GM21786 (cell line): ENCODE results near the gene USF2.
"Not testable (repeated sequence)": the region's sequence is repeated elsewhere in the genome, so short reads cannot be mapped to it uniquely, and the experiment has no call there.

Experiments used
- ATAC-seq: cut with Tn5 transposase; IDR thresholded peaks from one replicate; pipeline ENCODE4 v1.9.1; 2021; ENCODE audit not compliant: unreplicated experiment

The USF2 gene, protein sequence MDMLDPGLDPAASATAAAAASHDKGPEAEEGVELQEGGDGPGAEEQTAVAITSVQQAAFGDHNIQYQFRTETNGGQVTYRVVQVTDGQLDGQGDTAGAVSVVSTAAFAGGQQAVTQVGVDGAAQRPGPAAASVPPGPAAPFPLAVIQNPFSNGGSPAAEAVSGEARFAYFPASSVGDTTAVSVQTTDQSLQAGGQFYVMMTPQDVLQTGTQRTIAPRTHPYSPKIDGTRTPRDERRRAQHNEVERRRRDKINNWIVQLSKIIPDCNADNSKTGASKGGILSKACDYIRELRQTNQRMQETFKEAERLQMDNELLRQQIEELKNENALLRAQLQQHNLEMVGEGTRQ

DNA sequence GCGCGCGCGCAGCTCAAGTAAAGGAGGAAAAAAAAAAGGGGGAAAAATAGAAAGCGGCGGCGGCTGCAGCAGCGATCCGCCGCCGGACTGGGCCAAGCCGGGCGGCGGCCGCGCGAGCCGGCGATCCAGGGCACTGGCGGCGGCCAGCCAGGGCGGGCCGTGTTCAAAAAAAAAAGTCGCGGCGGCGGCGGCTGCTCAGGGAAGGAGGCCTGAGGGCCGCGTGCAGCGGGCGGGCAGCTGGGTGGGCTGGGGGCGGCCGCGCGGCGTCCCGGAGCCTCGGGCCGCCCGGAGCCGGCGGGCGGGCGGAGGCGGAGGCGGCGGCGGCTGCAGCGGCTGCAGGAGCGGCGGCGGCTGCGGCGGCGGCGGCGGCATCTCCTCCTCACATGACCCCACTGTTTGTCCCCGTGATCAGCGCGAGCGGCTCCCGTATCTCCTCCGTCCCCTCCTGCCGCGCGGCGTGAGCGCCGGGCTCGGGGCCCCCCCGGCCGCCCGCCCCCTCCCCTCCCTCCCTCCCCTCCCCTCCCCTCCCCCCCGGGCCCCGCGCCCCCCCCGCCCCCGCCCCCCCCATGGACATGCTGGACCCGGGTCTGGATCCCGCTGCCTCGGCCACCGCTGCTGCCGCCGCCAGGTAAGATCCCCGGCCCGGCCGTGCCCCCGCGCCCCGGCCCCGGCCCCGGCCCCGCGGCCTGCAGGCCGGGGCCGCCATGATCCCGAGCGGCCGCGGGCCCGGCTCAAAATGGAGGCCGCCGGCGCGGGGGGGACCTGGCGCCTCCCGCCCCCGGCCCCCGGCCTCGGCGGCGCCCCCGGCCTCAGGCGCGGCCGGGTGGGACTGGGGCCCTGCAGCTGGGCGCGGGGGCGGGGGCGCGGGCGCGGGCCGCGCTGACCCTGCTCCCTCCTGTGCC, at the start of gene USF2:
Gene USF2, plus strand, starts transcription at position 427 of the 902 bp plus-strand sequence. Its CDS starts 140 bp downstream, at position 567.
- ATAC-seq, result peak; percentile 16

DNA sequence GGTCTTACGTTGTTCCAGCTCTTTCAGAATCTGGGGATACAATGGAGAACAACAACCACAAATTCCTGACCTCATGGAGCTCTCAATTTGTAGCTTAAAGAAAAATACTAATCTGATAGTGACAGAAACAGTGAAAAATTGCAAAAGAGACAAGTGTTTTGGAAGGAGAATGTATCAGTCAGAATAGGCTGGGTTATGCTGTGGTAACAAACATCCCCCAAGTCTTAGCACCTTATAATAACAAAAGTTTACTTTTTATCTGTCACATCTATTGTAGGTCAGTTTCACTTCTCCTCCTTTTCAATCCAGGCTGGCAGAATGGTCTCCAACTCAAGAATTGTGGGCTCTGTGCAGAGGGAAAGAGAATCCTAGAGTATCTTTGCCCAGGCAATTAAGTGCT, 49.8 kb upstream of the USF2 start:
- ATAC-seq, result no peak

DNA sequence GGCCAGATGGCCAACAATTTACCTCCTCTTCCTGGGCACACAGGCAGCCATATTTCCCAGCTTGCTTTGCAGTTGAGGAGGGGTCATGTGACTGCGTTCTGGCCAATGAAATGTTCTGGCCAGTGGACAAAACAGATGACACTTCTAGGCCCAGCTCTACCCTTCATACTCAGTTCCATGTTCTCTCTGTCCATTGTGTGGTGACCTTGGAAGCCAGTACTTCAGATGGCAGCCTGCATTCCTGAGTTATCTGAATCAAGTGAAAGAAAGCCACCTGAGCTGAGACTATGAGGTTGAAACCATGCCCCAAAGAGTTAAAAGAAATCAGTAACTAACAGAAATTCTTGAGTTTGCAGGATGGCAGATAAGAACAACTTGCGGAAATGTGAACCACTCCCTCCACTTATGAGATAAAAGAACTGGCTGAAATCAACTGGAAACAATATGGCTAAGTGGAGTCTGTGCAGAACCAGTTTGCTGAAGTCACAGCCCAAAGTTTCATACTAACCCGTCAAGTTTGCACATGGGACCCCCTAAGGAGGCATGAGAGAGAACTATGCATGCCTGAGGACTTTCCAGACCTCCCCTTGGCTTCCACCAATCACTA, 48.3 kb upstream of the USF2 start:
- ATAC-seq, result no peak

DNA sequence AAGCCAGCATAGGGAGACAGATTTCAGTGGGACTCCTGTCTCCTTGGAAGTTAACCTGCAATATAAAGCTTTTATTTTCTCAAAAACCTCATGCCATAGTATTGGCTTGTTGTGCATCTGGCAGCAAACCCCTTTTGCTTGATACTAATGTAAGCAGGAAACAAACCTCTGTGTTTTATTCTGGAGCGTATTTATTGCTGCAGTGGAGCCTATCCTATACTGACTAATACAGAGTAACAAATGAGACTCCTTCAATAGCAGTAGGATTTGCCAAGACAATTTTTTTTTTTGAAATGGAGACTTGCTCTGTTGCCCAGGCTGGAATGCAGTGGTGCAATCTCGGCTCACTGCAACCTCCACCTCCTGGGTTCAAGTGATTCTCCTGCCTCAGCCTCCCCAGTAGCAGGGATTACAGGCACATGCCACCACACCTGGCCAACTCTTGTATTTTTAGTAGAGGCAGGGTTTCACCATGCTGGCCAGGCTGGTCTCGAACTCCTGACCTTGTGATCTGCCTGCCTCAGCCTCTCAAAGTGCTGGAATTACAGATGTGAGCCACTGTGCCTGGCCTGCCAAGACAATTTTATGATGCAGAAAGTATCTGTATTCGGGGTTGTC, 47.7 kb upstream of the USF2 start:
- not testable (repeated sequence) for ATAC-seq

DNA sequence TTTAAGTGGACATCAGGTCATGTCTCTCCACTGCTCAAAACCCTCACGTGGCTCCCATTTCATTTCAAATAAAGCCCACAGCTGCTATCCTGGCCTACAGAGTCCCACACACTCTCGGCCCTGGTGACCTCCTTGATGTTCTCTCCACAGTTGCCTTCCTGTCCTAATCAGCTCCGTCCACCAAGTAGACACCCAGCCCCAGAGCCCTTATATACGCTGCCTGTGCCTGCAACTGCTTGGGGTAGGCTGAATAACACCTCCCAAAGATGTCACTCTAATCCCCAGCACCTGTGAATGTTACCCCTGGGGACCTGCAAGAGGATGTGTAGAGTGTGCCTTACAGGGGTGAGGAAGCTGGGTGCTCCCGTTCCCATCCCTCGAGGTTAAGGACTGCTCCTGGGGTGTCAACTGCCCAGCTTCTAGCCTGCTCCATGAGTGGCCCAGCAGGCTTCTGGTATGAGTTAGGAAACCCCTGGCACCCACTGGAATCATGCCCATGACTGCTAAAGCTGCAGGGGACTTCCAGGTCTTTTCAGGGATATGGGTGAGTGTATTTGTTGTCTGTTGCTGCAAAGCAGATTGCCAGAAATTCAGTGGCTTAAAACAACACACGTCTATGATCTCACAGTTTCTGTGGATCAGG, 46.3 kb upstream of the USF2 start:
- no peak for ATAC-seq

DNA sequence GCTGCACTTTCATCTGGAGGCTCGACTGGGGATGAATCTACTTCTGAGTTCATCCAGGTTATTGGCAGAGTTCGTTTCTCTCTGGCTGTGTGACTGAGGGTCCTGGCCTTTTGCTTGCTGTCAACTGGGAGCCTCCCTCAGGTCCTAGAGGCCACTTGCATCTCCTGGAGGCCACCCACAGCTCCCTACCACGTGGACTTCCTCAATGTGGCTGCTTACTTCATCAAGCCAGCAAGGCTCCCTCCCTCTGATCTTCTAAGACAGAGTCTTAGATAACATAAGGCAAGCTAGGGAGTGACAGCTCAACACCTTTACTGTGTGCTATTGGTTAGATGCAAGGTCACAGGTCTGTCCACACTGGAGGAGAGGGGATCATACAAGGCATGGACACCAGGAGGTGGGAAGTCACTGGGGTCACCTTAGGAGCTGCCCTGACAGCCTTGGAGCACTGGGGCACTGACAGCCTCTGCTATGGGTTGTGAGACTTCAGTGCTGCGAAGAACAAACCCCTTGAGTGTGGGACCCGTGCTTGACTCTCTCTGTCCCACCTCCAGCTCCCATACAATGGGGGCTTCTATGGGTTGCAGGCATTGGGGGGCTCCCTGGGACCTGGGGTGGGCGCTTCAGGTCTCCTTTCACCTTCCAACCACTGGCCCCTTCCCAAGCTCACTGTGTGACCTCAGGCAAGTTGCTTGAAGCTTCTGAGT, 45.5 kb upstream of the USF2 start:
- ATAC-seq, result no peak

DNA sequence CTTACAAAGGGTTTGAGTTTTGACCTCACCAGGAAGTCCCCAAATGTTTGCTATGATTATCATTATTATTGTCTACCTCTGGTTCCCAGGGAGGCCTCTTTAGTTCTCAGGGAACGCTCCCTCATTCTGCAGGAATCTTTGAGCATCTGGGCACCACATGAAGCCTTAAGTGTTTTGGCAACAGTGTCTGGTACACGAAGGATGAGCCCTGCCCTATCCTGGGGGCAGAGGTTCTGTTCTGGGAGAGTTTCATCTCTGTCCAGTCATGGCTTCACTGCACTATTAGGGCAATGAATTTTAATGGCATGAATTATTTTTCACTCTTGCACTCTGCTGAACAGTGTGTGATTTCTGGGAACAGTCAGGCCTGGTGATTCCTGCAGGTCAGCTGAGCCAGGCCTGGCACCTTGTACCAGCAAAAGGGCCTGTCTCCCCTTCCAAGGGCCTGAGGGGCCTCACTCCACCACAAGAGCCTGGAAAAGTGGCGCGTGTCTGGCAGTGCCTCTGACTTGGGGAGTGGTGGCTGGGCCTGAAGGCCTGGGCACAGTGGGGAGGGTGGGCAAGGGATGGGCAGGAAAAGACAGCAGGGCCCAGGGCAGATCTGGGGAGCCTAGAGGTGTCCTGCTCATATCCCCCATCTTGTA, 44.8 kb upstream of the USF2 start:
- ATAC-seq, result no peak

DNA sequence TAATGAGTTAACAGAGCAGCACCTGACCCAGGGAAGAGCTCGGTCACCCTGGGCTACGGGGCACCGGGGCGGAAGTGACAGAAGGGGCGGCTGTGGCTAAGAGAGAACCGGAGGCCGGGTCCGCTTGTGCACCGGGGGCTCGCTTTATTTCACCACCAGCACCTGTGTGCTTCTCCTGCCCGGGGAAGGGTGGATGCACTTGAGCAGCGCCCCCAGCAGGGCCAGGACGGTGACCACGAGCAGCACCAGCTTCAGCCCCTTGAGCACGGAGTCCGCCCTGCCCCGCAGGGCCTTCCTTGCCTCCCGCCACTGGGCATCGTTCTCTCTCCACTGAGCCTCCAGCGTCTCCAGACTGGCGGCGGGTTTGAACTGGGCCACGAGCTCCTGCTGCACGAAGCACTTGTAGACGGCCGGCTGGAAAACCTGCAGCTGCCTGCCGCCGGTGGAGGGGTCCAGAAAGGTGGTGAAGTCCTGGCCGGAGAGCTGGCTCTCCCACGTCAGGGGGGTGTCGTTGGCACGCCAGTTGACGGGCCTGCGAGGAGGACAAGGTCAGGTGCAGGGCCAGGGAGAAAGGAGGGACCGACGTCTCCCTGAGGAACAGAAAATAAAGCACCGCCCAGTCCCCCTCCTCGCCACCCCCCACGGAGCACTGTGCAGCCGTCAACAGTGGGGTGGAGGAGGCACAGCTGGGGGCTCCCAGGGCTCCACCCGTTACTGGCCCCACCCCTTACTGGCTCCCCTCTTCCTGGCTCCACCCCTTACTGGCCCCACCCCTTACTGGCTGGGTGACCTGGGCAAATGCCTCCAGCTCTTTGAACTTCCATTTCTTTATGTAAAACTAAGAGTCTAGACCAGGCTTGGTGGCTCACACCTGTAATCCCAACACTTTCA, 43.8 kb upstream of the USF2 start:
- ATAC-seq, result no peak

DNA sequence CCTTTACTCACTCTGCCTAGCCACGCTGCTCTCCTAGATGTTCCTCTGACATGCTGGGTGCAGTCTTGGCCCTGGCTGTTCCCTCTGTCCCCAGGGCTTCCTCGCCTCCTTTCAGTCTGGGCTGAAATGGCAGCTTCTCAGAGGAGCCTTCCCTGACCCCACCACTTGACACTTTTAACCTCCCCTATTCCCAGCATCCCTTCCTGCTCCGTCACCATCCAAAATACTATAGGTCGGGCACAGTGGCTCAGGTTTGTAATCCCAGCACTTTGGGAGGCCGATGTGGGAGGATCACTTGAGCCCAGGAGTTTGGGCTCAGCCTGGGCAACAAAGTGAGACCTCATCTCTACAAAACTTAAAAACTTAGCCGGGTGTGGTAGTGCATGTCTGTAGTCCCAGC, 42.8 kb upstream of the USF2 start:
- ATAC-seq, result no peak

DNA sequence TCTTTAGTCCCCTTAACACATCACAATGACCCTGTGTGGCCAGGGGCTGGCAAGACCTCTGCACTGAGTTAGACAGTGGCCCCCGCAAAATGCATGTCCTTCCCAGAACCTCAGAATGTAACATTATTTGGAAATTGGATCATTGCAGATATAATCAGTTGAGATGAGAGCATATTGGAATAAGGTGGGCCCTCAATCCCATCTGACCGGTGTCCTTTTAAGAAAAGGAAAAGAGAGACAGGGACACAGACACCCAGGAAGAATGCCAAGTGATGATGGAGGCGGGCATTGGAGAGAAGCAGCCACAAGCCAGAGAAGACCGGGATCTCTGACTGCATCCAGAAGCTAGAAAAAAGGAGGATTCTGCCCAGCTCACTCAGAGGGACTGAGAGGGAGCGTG, 42.0 kb upstream of the USF2 start:
- no peak for ATAC-seq

DNA sequence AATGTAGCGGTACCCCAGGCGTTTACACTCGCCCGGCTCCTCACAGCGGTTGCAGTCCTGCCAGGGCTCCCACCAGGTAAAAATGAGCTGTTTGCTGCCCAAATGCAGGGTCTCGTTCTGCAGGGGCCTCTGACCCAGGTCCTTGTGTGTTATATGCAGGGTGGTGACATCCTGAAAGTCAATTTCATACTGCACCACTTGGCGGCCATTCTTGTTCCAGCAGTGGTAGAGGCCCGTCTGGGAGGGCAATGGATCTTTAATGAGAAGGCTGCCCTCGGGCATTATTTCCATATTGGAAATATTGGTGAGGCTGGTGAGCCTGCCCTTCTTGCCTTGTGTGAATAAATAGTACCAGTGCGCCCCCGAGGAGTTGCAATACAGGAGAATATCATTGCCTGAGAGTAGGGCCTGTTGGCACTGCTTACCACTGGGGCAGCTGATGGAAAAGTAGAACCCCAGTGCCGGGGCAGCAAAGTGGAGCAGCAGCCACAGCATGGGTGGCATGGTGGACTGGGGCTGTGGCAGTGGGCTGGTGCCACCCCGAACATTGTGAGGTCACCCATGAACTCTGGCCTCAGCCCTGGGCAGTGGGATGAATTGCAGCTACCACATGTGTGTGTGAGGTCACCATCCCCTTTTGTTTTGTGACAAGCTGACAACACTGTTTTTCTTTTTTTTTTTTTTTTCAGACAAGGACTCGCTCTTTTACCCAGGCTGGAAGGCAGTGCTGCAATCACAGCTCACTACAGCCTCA, 40.4 kb upstream of the USF2 start, which contains the start of gene FAM187B:
Gene FAM187B, minus strand, starts transcription at position 563 of the 754 bp plus-strand sequence. Its CDS starts 59 bp downstream, at position 504.
- no peak for ATAC-seq

DNA sequence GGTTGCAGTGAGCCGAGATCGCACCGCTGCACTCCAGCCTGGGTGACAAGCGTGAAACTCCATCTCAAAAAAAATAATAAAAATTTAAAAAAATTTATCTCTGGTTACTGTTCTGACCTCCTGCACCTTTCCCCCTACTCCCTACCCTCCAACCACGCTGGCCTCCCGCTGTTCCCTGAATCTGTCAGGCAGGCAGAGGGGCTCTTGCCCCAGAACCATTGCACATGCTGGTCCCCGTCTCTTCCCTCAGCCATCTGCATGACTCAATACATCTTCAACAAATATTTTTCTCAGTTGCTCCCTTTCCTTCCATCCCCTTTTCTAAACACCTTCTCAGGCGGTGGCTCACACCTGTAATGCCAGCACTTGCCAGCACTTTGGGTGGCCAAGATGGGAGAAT, 39.2 kb upstream of the USF2 start:
- ATAC-seq, result no peak

DNA sequence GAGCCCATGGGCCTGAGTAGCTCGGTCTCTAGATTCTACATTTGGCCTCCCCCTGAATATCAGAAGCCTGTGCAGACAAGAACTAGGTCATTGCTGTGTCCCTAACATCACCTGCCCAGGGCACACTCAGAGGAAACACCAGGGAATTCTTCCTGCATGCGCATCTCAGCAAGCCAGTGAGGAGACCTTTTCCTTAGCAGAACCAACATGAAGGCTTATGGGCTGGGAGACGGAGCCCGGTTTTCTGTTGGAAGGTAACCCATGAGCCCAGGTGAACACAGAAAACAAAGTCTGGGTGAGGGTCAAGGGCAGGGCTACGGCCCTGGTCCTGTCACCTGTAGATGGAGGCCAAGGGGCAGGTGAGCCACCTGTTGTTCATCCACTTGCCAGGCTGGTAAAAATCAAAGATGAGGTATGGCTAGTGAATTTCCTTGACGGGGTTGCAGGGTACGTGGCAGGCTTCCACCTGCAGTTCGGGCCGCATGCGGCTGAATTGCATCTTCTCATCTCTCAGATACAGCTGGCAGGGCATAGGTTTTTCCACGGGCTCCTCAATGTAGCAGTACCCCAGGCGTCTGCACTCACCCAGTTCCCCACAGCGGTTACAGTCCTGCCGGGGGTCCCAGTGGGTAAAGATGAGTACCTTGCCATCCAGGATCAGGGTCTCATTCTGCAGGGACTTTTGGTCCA, 36.7 kb upstream of the USF2 start:
- ATAC-seq, result no peak

DNA sequence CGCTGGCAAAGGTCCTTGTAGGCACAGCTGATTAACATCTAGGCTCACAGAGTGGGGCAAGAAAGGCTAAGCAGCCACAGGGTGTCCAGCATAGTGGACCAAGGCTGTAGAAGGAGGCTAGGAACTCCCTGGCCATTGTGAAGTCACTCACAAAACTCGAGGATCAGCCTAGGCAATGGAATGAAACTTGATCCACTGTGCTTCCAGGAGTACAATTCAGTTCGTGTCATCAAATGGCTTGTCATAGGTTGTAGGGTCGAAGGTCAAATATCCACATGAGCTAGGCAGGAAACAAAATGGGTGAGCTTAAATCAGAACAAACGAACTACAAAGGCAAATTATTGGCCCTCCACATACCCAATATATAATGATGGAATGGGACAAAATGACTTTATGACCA, 35.9 kb upstream of the USF2 start:
- ATAC-seq, result no peak

DNA sequence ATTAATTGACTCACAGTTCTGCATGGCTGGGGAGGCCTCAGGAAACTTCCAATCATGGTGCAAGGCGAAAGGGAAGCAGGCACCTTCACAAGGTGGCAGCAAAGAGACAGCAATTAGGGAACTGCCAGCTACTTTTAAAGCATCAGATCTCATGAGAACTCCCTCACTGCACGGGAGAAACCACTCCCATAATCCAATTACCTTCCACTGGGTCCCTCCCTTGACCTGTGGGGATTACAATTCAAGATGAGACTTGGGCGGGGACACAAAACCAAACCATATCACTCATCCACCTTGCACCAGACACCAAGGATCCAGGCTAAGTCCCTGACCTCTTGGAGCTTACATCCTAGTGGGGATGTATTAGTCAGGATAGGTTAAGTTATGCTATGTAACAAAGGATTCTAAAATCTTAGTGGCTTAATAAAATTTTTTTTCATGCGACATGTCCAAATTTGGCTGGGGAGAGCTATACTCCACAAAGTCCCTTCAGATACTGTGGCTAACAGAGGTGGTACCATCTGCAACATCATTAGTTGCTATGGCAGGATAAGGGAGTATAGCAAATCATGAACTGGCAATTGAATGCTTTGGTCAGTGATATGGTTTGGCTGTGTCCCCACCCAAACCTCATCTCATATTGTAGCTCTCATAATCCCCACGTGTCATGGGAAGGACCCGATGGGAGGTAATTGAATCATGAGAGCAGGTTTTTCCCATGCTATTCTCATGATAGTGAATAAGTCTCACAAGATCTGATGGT, 31.9 kb upstream of the USF2 start:
- ATAC-seq, result no peak

DNA sequence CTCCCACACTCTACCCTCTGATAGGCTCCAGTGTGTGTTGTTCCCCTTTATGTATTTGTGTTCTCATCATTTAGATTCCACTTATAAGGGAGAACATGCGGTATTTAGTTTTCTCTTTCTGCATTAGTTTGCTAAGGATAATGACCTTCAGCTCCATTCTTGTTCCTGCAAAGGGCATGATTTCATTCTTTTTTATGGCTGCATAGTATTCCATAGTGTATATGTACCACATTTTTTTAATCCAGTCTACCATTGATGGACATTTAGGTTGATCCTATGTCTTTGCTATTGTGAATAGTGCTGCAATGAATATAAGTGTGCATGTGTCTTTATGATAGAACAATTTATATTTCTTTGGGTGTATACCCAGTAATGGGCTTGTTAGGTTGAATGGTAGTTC, 29.2 kb upstream of the USF2 start:
- ATAC-seq, result not testable (repeated sequence)

DNA sequence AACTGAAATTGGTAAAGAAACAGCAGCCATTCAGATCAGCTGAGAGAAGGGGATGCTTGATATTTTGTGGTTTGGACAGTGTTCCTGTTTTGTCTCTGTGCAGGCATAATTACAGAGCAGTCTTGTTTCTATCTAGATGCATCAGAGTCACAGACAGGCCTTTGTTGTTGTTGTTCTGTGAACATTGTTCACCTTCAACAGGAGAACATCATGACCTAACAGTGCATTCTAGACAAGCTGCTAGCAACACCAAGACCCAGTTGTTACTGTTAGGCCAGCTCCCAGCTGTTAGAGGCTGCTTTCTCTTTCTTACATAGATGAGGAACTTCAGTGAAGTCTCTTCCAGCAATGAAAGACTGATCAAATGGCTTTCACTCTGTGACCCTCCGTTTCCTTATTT, 28.4 kb upstream of the USF2 start:
- no peak for ATAC-seq
